ENCODE data around the gene TIMM13.
"Not testable (repeated sequence)": the region's sequence is repeated elsewhere in the genome, so short reads cannot be mapped to it uniquely, and the experiment has no call there.

Gene TIMM13

GRCh38 chr19:2460245-2460644, 32.9 kb upstream of the TIMM13 start:
- no peak for DNase-seq (ENCODE audit: low read depth)
- in situ Hi-C loops (cut with HindIII; ENCODE audit: low sequenced_read_pairs): no loop called here
- no peak for TF ChIP-seq CTCF (IDR thresholded peaks at IDR 0.05; ENCODE audit: low read depth, low read length, missing control alignments)
- H3K4me3 ChIP-seq (ENCODE audit: low read depth, low read length): no peak overlapping the region

GRCh38 chr19:2458776-2459175, 31.4 kb upstream of the TIMM13 start:
- DNase-seq (ENCODE audit: low read depth); H3K4me3 ChIP-seq (ENCODE audit: low read depth, low read length); in situ Hi-C loops (cut with HindIII; ENCODE audit: low sequenced_read_pairs): not testable (repeated sequence)

- in situ Hi-C loops (cut with HindIII; ENCODE audit: low sequenced_read_pairs): no loop called here
- no peak for TF ChIP-seq CTCF (IDR thresholded peaks at IDR 0.05; ENCODE audit: low read depth, low read length, missing control alignments)
- DNase-seq (ENCODE audit: low read depth): no peak
- H3K4me3 ChIP-seq (ENCODE audit: low read depth, low read length): no peak overlapping the region
Observed at GRCh38 chr19:2458054-2458453, 30.7 kb upstream of the TIMM13 start.

- H3K4me3 ChIP-seq (ENCODE audit: low read depth, low read length): peak overlapping the region; percentile 25
Observed at GRCh38 chr19:2457394-2458037, 30.1 kb upstream of the TIMM13 start.

GRCh38 chr19:2455851-2456570, 28.6 kb upstream of the TIMM13 start:
- no peak for TF ChIP-seq CTCF (IDR thresholded peaks at IDR 0.05; ENCODE audit: low read depth, low read length, missing control alignments)
- peak overlapping the region; percentile 95 for H3K4me3 ChIP-seq (ENCODE audit: low read depth, low read length)
- no peak for DNase-seq (ENCODE audit: low read depth)
- in situ Hi-C loops (cut with HindIII; ENCODE audit: low sequenced_read_pairs): no loop called here

More at GRCh38 chr19:2457394-2458037, 30.1 kb upstream of the TIMM13 start:
- TF ChIP-seq CTCF (IDR thresholded peaks at IDR 0.05; ENCODE audit: low read depth, low read length, missing control alignments): no peak
- in situ Hi-C loops (cut with HindIII; ENCODE audit: low sequenced_read_pairs): no loop called here
- no peak for DNase-seq (ENCODE audit: low read depth)

GRCh38 chr19:2454962-2455850, 27.8 kb upstream of the TIMM13 start:
- TF ChIP-seq CTCF (IDR thresholded peaks at IDR 0.05; ENCODE audit: low read depth, low read length, missing control alignments): no peak
- DNase-seq (ENCODE audit: low read depth): no peak
- in situ Hi-C loops (cut with HindIII; ENCODE audit: low sequenced_read_pairs): no loop called here
- H3K4me3 ChIP-seq (ENCODE audit: low read depth, low read length): peak overlapping the region; percentile 95
